Right lobe of liver (tissue), 4 donors: ENCODE data around the gene HOXD10.

Experiments
- POLR2A ChIP-seq: fragments of 450-650 bp; IDR thresholded peaks from one replicate; pipeline ENCODE4 v1.6.1; 2017; ENCODE audit warnings: antibody characterized with exemption, mild to moderate bottlenecking
- TF ChIP-seq, protein P1 (sequence below), 4 donors: fragments of 200-600 bp in 3 of 4; fragments of 450-650 bp in 1 of 4; IDR thresholded peaks; one replicate each; pipeline versions ENCODE4 v1.5.1 to v1.8.0; 2016 to 2022; ENCODE audit warnings: antibody characterized with exemption in 4 of 4, mild to moderate bottlenecking in 2 of 4
- donor health status: DM: no; HTN: no; CAD: no.
- donor health status: DM: no; HTN: no; CAD: no.
- donor health status: DM: no; HTN: yes; CAD: no.

- TF ChIP-seq, protein P1, sequence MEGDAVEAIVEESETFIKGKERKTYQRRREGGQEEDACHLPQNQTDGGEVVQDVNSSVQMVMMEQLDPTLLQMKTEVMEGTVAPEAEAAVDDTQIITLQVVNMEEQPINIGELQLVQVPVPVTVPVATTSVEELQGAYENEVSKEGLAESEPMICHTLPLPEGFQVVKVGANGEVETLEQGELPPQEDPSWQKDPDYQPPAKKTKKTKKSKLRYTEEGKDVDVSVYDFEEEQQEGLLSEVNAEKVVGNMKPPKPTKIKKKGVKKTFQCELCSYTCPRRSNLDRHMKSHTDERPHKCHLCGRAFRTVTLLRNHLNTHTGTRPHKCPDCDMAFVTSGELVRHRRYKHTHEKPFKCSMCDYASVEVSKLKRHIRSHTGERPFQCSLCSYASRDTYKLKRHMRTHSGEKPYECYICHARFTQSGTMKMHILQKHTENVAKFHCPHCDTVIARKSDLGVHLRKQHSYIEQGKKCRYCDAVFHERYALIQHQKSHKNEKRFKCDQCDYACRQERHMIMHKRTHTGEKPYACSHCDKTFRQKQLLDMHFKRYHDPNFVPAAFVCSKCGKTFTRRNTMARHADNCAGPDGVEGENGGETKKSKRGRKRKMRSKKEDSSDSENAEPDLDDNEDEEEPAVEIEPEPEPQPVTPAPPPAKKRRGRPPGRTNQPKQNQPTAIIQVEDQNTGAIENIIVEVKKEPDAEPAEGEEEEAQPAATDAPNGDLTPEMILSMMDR (IDR thresholded peaks at IDR 0.05), result no peak
- TF ChIP-seq POLR2A, result no peak
These were observed 5.9 kb upstream of the HOXD10 start for GRCh38 chr2:176110415-176111308.
